NCI-H128 (cell line): ENCODE results near the gene CMTM6.
"Not testable (repeated sequence)": the region's sequence is repeated elsewhere in the genome, so short reads cannot be mapped to it uniquely, and the experiment has no call there.

Experiments used
- DNase-seq: peaks from one replicate; lab custom pipeline; 2025; ENCODE audit not compliant: unreplicated experiment; lab: John Stamatoyannopoulos, UW

Gene CMTM6

DNA sequence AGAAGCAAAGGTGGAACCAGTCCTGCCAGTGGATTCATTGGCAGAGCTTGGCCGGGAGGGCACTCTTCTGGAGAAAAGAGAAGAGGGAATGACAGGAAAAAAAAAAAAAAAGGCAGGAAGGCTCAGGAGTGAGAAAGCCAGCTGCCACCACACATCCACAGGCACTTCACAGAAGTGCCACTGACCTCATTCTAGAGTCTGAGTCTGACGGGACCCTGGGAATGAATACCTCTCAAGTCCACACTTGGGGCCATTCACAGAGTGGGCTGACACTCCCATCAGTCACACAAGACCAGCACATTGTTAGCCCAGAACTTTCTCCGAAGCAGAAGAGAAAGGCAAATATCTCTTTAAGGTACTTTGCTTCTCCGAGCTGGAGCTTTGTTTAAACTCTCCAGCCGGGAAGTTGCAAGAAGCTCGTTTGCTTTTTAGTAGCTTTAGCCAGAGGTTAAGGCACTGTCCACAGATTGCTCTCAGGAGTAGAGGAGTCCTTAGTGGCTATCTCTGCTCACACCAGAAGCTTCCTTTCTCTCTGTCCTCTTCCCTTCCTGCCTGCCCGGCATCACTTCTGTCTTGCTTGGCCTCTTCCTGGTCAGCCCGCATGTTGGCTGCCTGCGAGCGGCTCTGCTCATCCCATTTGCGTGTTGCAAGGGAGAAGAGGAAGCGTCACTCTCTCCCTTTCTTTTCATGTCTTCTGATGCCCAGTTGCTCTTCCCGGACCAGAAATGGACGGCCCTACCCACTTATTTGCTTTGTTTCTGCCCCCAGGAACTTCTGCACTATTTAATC, 53.8 kb downstream of the CMTM6 start:
- no peak for DNase-seq

DNA sequence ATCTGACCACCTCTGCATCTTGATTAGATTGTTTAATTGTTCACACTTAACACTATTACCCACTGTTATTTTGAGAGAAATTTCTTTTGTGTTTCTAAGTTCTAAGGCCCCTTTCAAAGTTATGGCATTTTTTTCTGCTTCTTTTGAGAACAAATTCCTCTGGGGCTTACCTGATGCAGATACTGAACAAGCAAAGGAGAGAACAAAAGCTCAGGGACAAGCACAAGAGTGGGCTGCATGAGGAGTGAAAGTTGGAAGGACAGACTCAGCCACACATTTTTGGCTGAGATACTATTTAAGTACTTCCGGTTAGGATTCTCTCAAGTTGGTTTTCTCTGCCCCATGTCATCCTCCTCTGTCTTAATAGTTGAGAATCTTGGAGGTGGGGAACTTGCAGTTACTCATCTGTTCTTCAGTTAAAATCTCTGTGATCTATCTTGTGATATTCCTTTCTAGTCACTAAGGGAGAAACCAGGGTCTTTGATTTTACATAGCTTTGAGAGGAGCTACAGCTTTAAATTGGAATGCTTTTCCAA, 54.7 kb downstream of the CMTM6 start:
- no peak for DNase-seq

DNA sequence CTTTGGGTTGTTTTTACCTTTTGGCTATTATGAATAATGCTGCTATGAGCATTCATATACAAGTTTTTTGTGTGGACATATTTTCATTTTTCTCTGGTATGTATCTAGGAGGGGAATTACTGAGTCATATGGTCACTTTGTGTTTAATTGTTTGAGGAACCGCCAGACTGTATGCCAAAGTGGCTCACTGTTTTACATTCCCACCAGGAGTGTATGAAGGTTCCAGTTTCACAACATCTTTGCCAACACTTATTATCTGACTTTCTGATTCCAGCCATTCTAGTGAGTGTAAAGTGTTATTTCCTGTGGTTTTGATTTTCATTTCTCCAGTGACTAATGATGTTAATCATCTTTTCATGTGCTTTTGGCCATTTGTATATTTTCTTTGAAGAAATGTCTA, 59.2 kb downstream of the CMTM6 start:
- no peak for DNase-seq

DNA sequence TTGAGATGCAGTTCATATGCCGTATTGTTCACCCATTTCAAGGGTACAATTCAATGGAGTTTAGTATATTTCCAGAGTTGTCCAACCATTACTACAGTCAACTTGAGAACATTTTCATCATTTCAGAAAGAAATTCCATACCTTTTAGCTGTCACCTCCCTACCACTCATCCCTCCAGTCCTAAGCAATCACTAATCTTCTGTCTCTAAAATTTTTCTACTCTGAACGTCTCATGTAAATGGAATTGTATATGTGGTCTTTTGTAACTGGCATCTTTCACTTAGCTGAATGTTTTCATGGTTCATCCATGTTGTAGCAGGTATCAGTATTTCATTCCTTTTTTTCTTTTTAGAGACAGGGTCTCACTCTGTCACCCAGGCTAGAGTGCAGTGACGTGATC, 59.9 kb downstream of the CMTM6 start:
- DNase-seq = no peak

DNA sequence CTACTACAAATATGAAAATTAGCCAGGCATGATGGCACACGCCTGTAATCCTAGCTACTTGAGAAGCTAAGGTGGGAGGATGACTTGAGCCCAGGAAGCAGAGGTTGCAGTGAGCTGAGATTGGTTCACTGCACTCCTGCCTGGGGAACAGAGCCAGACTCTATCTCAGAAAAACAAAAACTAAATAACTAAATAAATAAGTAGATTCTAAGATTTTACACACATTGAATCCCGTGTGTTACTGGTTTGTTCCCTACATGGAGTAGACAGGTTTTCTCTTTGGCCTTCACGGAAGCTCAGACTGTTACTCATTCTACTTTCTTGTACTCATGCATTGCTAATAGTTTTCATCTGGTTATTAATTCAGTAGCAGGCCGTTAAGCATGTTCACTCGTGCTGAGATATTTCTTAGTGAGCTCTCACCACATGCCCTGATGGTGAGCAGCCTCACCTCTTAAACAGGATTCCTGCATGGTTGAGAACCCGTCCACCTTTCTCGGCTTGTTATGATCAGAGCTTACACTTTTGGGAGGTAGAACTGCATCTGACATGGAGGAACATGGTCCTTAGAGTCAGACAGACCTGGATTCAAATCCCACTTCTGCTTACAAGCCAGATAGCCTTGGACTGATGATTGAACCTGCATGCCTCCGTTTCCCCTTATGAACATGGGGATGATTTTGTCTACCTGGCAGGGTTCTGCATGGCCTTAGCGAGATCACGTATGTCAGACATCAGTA, 61.9 kb downstream of the CMTM6 start:
- no peak for DNase-seq

DNA sequence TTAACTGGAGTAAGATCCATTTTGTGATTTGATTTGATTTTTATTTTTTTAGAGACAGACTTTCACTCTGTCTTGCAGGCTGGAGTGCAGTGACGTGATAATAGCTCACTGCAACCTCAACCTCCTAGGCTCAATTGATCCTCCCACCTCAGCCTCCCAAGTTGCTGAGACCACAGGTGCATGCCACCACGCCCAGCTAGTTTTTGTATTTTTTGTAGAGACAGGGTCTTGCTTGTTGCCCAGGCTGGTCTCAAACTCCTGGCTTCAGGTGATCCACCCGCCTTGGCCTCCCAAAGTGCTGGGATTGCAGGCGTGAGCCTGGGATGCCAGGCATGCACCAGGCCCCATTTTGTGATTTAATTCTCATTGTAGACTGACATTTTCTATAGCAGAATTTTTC, 63.2 kb downstream of the CMTM6 start:
- not testable (repeated sequence) for DNase-seq

DNA sequence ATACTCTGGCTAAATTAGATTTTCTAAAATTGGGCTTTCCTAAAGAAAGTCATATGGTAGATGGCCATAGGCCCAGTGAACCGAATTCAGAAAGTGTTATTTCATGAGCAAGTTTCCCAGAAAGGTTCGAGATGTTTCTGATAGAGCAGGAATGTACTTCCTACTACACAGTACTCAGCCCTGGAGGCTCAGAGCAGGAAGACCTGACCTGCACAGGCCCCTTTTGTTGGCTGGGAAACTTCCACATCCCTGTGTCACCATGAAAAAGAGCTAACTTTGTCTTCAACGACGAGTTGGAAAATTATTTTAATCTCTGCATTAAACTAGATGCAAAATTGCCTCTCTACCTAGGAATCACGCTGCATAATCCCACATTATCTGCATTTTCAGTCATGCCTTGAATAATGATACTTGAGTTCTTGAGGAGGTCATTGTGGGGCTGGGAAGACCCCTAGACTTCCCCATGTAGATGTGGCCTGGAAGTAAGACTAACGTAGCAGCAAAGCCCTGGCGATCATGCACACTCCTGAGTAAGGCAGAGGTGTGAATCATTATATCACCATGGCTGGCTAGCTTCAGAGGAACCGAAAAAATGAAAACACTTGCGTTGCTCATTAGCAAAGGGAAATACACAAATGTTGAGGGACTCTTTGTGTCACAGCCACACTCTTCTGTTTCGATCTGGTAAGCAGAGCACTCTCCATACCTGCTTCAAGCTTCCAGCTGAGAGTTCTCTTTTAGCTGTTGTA, 63.9 kb downstream of the CMTM6 start:
- DNase-seq = no peak

DNA sequence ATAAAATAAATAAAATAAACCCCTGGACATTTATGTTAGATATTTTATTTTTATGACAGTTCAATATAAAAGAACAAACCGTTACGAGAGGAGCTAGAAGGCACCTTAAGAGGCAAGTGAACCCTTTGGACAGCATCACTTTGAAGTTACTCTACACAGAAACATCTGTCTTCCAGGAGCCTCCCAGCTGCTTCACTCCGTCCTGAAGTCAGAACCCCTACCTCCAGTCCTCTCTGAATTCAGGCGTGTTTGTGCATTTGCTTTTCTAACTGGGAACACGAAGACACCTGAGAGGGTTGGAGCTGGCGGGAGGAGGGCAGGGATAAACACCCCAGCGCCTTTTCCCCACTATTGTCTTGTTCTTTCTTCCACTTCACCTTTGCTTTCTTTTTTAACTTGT, 64.8 kb downstream of the CMTM6 start:
- DNase-seq = no peak

DNA sequence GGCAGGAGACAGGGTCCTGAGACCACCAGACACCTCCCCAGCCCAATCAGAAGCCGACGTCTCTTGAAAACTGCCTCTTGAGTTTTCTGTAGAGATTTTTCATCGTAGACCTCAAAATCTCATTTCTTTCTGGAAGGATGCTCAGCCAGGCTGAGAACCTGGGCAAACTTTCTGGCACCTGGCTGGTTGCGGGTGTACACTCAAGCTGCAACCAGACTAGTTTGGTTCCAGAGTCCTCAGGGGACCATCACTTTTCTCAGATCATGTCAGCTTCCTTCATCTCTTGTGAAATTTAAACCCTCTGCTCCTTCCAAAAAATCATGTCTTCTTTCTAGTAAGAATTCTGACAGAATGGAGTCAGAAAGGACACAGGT, 65.8 kb downstream of the CMTM6 start:
- DNase-seq = no peak

DNA sequence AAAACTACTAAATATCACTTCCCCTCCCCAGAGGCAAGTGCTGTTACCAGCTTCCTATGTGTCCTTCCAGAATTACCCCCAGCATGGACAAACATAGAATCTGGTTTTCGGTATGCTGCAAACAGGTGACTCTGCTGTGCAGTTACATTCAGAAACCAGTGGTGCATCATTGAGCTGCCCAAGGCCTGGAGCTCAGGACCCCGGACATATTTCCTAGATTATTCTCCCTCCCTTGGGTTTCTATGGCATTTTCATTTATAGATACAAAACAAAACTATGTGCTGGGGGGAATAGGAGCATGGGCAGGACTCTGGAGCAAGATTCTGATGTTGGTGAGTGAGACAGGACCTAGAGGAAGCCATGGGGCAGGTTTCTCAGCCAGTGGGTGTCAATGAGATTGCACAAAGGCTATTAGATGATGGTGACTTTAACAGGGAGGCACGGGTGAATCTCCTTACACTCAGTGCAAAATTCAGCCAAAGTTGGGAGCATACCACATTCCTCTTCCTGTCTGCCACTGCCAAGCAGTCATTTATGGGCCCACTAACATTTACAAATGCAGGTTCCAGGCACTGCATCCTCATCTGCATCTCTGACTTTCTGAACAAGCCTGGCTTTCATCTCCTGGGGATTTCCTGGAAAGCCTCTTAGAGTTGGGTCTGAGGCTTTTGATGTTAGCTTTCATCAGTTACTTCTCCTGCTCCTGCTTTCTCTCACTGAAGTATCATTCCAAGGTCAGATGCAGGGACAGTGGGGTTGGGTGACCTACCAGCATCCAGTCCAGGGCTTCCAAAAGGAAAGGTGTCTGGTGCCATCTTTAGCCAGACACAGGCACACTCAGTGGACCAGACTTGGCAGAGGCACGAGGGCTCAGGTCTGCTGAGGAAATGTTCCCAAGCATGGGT, 66.5 kb downstream of the CMTM6 start:
- DNase-seq = no peak

DNA sequence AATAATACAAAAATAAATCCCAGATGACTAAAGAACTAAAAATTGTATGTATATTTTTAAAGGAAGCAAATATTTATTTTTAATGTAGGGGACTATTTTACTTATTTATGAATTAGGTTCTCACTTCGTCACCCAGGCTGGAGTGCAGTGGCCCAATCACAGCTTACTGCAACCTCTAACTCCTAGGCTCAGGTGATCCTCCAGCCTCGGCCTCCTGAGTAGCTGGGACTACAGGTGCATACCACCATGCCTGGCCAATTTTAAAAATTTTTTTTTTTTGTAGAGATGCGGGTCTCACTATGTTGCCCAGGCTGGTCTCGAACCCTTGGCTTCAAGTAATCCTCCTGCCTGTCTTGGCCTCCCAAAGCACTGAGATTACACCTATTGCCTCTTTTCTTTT, 68.4 kb downstream of the CMTM6 start:
- no peak for DNase-seq

DNA sequence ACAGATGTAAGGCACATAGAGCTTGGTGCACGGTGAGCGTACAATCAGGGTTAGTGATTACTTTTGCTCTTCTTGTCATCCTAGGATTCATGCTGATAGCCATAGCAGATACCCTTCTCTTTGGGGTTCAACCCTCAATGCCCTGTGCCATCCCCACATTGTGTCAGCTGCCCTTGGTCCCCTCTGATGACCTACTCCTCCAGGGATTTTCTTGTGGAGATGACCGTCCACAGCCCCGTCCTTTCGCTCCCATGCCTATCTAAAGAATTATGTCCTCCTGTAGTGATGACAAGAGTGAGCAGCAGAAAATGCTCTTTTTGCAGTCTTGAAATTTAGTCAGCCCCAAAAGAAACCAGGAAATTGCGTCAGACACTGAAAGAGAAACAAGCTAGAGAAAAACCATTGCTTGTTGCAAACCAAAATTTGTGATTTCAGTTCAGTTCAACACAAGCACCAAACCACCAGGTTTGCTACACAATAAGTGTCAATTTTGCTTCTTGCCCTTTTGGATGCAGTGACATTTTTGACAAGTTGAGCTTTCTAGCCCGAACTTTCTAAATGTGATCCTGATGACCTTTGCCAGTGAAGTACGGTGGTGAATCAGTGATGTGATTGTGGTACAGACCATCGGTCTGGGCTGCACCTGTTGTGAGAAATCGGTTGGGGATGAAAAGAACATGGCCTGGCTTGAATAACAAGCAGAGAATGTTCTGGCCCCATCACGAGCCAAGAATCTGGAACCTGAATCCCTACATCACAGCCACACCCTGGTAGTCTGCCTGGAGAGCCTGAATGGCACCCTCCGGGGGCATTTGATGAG, 69.7 kb downstream of the CMTM6 start:
- no peak for DNase-seq

DNA sequence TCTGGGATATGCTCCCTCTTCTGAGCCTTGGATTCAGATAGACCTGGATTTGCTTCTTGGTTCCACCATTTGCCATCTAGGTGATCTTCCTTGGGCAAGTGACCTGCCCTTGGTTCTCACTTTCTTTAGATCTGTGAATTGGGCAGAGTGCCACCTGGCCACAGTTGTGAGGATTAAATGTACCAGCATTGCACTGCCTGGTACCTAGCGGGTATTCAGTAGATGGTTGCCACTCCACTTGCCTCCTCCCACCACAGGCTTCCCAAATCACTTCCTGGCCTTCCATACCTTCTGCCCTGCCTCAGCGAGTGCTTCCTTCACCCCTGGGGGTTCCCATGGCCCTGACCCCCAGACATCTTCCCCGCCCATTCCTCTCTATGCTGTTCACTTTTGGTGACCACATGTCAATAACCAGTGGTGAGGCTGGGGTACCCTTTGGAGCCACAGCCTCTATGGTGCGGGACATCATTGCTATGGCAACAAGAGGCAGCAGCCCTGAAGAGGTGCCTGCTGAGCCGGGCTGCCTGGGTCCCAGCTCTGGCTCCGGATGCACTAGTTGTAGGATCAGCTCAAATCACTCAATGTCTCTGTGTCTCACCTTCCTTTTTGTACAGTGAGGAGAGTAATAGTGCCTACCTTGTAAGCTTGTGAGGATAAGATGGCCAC, 70.5 kb downstream of the CMTM6 start:
- no peak for DNase-seq

DNA sequence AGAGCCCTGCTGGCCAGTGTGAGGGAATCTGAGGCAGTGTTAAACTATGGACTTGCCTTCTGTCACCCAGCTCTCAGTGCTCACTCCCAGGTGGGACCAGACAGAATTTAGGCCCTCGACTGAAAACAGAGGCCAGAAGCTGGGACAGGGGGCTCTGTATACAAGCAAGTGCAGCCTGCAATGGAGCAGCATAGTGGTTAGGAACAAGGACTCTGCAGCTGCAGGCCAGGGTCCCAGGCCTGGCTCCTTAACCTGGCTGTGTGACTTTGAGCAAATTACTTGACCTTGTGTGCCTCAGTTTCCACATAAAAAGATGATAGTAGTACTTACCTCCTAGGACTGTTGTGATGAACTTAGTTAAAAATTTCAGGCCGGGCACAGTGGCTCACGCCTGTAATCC, 71.2 kb downstream of the CMTM6 start:
- DNase-seq = no peak
